HG03521 (cell line): Measurements from ENCODE around the gene TRPV4.

Experiments used
- ATAC-seq: cut with Tn5 transposase; IDR thresholded peaks from one replicate; pipeline ENCODE4 v1.9.1; 2021; ENCODE audit warnings: mild to moderate bottlenecking, moderate library complexity; ENCODE audit not compliant: unreplicated experiment

The TRPV4 gene

DNA sequence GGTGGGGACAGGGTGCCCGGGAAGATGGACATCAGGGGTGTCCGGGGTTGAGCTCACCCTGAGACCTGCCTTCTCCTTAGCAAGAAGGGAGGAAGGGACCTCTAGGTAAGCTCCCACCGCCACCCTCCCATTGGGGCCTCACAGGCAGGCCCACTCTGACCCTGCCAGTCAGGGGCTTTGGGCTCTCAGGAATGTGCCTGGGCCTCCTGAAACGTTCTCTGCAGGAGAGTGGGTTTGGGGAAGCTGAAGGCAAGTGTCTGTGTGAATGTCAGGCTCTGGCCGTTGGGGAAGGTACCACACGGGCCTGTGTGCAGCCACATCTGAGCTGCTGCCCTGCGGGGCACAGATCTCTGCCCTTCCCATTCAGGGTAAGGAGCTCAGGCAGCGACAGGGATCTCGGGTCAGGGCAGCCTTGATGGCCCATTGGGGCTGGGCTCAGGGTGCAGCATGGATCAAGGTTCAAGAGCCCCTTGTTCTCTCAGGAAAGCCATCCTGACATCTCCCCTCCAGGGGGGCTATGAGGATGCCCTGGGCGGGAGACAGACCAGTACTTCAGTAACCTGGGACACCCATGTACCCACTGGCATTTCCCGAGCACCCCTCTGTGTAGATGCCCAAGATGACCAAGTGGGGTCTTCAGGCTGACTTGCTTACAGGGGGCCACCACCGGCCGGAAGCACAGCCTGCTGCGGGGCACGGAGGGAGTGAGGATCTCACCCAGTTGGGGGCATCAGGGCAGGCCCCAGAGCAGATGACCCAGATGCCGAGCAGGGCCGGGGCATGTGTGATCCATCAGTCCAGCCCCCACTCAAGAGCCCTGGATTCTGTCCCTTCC, 89.9 kb downstream of the TRPV4 start:
- no peak for ATAC-seq

DNA sequence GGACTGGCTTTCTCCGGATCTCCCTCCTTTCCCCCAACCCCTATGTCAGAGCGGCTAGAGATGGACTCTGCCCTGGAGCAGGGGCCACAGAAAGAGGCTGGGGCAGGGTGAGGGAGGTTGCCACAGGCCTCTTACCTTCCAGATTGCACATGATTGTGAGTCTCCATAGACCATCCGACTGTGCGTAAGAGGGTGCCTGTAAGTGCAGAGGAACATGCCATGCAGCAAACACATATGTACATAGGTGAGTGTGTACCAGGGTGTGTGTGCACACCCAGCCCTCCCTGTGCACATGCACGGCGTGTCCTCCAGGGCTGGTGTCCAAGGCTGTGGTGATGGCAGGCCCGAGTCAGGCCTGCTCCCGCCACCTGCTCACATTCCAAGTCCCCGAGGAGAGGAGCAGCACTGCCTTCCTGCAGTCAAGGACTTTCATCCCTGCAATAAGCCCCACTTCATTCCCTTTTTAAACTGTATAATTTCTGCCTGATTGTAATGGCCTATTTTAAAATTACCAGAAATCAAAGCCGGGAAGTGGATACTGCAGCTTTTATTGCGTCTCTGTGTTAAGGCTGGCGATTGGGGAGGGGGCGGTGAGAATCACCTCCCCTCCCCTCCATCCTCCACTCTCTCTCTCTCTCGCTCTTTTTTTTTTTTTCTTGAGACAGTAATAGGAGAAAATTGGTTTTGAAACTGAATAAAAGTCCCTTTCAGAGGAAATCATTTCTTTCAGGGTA, 91.1 kb downstream of the TRPV4 start:
- no peak for ATAC-seq

DNA sequence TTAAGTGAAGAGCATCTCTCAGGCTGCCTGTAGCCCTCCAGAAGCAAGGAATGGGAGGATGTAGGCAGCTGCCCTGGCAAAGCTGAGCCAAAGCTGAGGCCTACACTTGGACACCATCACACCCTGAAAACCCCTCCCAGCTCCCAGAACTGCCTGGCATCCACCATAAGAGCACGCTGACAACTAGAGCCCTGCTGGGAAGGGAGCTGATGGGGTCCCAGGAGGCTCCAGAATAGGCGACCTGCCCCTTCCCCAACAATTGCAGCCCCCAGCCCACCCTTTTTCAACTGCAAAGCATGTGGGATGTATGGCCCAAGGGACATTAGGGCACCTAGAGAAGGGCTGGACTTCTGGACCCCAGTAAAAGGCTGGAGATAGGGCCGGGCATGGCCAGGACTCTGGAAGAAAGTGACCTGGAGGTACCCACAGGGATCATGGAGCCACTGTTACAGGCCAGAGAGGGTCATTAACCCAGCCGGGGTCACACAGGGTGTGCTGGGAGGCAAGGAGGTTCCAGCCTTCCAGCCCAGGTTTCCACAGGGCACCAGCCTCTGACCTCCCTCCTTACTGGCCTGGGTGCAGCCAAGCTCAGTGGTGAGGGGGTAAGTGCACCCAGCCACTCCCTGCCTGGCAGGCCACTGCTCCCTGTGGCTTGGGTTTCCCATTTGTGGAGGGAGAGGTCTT, 91.8 kb downstream of the TRPV4 start:
- ATAC-seq, result no peak

DNA sequence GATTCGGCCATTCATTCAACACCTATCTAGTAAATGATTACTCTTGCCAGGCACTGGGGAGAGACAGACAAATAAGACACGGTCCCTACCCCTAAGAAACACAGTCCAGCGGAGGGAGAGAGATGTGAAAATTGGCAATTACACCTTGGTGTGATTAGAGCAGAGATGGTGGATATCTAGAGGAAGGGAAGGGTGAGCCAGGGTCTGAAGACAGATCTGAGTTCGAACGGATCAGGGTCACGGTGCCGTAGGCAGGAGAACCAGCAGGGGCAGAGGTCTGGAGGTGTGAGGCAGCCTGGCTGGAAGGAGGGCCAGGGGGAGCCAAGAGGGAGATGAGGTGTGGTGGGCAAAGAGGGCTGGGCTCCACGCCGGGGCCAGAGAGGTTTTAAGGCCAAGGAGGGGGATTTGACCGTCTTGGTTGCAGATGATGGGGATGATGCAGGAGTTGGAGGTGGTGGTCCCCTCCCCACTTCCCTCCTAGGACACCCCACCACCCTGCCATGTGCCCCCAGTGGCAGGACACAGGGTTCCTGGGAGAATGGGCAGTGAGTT, 92.4 kb downstream of the TRPV4 start:
- ATAC-seq, result no peak

DNA sequence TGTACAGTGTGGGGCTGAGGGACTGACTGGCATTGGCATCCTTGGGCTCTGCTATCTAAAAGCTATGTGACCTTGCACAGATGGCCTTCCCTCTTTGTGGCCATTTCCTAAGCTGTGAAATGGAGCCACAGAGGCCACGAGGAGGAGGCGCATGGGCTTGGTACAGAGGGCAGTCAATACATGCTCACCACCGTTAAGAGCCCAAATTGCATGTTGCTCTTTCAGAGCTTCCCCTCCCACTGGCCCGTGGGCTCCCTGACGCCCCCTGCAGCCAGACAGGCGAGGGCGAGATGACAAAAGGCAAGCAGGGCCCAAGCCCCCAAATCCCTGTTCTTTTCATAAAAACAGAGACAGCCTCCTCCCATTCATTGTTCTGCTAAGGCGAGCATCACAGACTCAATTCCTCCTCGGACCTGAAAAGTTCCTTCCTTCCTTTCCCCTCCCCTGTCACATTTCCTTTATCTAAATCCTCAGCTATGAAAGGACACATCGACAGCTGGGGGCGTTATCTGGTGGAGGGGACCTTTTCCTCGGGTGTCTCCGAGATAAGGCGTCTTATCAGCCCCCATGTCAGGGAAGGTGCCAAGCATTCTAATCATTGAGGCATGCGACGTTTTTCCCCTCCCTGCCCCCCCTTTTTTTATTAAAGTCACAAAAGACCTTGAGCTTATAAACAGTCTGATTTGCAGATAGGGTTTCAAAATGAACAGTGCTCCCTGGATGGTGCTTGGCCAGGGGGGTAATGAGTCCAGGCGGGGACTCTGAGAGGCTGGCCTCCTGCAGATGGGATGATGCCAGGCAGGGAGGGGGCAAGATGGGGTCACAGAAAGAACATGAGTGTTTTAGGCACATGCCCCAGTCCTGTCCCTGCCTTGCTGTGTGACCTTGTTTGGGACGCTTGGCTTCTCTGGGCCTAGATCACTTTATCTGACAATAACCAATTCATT, 93.2 kb downstream of the TRPV4 start:
- no peak for ATAC-seq

DNA sequence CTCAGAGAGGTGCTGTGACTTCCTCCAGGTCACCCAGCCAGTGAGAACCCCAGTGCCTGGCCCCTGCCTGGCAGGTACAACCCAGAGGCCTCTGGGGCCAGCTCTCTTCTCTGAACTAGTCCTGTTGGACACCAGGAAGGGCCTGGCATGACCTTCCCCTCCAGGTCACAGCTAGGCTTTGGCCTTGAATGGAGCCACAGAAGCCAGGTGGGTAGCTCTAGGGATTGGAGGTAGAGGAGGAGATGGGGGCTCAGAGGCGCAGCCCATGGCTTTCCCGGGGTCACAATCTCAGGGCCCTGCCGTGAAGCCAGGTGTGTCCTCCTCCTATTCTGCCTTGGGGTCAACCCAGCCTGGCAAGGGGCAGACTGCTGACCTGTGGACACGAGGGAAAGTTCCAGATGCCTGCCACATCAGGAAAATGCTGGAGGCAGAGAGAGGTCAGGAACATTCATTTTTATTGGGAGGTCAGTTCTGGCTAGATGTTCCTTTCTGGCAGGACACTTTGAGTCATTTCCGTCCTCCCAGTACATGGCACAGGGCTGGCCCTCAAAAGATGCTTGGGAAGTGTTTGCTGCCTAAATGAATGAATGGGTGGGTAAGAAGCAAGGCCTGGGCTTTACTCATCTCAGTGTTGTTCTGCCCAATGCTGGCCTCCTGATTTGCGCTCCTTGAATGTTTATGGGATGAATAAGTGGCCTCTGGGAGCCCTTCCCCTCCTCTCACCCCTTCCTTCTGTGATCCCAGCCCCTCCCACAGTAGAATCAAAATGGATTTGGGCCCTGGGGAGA, 94.1 kb downstream of the TRPV4 start:
- ATAC-seq, result no peak

DNA sequence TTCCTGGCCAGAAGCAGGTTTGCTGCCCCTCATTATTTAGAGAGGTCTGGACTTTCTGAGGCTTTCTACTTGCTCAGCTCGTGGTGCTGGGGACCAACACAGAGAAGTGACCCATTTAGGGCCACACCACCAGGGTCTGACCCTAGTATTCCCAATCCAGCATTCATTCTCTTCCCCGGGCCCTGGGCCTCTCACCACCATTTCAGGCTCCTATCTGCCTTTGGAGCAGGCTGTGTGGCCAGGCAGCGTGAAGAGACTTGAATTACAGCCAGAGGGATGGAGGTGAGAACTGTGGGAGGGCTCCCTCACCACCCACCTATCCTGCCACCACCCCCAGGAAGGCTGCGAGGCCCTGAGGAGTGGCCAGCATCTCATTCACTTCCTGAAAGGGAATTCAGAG, 95.0 kb downstream of the TRPV4 start:
- ATAC-seq, result no peak

DNA sequence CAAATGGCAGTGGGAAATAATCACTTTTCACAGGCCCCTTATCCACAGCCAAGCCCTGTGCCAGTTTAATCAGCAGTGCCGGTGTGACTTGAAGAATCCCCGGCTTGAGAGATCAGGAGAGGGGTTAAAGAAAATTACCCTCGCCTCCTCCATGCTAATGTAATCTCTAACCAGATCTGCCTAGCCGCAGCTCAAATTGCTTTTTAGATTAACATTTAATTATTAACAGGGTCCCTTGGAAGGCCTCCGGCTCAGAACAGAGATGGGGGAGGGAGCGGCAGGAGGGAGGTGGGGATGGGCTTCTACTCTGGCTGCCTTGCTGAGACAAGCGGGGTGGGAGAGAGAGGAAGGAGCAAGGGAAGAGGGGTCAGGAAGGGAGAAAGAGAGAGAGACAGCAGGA, 95.6 kb downstream of the TRPV4 start:
- no peak for ATAC-seq

DNA sequence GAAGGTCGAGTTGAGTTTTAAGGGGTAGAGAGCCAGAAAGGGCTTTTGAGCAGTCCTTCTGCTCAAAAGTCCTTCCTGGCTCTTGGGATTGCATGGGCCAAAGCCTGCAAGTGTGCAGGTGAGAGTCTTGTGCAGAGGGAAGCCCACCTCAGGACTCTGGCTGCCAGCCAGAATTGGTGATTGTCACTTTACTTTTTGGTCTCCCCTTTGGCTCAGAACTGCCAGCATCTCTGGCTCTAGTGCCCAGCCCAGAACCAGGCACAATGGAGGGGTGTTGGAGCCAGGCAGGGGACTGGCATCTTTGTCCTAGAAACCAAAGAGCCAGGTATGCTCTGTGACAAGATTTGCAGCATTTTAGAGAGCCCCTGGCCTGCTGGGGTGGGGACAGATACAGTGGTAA, 96.1 kb downstream of the TRPV4 start:
- ATAC-seq, result no peak

DNA sequence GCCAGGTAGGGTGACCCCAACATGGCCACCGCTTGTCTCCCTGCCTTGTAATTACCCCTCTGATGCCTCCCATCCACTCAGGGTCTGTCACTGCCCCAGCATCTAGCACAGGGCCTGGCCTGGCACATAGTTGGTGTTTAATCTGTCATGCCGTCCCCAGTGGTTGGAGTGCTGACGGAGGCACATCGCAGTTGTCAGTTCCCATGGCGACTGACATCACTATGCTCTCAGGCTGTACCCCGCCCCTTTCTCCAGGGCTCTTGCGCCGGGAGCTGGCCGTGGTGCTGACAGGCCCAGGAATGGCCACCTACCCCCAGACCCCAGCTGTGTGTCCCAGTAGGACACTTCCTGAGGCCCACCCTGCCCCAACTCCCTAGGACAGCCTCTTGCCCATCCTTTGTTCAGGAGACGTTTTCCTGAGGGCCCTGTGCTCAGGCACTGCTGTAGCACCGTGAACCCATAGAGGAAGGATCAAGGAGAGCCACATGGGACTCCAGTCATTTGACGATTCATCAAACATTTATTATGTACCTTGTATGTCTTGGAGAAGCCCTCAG, 96.6 kb downstream of the TRPV4 start:
- ATAC-seq, result no peak

DNA sequence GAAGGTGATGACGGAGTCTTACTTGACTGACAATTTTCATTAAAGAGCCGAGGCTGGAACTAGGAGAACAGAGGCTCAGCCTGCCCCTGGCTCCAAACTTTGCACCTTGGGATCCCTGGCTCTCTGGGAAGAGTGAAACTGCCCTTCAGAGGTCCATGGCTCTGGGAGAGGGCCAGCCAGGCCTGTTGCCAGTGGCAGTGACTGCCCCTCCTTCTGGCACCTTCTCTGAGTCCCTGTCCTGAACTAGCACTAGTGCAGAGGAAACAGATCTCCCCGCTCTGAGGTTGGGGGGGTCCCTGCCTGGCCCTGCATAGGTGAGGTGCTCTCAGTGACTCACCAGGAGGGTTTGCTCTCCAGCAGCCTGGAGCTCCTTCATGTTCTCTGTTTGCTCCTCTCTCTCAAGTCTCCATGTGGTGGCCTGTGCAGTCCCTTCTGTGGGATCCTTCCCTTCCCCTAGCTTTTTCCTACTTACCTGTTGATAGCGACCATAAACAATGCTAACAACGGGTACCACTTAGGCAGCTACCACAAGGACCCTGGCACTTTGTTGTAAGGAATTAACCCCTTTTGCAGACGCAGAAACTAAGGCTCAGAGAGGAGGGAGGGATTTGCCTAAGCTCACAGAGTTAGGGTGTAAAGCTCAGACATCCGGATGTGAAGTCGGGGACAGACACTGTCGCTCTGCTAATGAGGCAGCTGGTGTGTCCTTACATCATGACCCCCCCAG, 97.2 kb downstream of the TRPV4 start:
- no peak for ATAC-seq

DNA sequence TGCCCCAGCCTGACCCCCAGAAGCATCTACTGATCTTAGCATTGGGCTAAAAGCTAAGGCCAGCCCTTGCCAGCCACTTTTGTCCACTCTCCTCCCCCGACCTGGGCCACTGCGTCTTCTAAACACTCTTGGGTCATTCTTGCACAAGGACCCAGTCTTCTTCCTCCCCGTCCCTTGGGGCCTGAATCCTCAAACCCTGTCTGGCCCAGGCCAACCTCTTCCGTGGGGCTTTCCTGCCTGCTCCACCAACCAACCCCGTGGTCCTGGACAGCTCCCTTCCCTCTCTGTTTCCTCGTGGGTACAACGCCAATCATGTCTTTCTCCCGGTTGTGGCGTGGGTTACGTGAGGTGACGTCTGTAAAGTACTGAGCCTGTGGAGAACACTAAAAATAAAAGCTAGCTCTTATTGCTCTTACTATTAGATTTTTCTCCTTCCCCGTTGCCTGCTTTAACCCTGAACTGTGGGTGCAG, 98.1 kb downstream of the TRPV4 start:
- no peak for ATAC-seq

DNA sequence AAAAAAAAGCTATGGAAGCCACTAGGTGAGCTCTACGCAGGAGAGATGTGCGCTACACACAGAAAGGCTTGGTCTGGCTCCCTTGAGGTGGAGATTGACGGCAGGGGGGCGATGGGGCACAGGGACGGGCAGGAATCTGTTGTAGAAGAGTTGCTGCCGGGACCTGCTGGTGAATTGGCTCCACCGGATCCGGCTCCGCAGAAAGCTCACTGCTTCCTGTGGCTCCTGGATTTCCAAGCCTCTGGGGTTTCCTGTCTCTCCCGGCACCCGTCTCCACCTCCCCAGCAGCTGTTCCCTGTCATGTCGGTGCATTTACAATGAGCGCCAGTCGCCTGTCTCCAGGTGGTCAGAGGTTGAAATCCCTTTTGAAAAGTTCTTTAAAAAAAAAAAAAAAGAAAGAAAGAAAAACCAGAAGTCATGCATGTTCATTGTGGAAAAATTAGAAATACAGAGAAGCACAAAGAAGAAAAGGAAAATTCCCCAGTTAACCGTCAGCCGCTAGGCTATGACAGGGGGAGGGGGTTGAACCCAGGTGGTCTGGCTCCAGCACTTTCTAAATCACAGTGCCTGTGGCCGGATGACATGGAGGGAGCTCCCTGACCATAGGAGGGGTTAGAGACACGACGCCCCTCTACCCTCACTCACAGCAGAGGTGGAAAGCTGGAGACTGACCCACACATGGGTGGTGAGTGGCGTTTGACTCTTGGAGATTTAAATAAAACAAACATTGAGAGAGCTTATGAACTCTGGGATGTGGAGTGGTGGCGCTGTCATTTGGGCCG, 98.8 kb downstream of the TRPV4 start:
- ATAC-seq, result no peak
